GM15510 (cell line): Measurements from ENCODE around the gene KDM3B.

ENCODE experiments used
- POLR2A ChIP-seq: IDR thresholded peaks from 3 replicates; pipeline ENCODE4 v1.6.1; 2011; ENCODE audit warnings: borderline replicate concordance; ENCODE audit not compliant: insufficient read length; ENCODE audit errors: extremely low read depth

KDM3B gene

GRCh38 chr5:138435943-138436342 is 83.5 kb downstream of the KDM3B start:
- no peak for TF ChIP-seq POLR2A

GRCh38 chr5:138438003-138438723 is 85.7 kb downstream of the KDM3B start:
- TF ChIP-seq POLR2A, result no peak

- no peak for TF ChIP-seq POLR2A
Measured at GRCh38 chr5:138438724-138439476, 86.4 kb downstream of the KDM3B start, which contains the start of gene REEP2. TSS of gene REEP2 (plus strand) at chr5:138439057. CDS start at chr5:138439209, 152 bp downstream.

- TF ChIP-seq POLR2A, result no peak
Measured at GRCh38 chr5:138439477-138440158, 87.1 kb downstream of the KDM3B start.

DNA sequence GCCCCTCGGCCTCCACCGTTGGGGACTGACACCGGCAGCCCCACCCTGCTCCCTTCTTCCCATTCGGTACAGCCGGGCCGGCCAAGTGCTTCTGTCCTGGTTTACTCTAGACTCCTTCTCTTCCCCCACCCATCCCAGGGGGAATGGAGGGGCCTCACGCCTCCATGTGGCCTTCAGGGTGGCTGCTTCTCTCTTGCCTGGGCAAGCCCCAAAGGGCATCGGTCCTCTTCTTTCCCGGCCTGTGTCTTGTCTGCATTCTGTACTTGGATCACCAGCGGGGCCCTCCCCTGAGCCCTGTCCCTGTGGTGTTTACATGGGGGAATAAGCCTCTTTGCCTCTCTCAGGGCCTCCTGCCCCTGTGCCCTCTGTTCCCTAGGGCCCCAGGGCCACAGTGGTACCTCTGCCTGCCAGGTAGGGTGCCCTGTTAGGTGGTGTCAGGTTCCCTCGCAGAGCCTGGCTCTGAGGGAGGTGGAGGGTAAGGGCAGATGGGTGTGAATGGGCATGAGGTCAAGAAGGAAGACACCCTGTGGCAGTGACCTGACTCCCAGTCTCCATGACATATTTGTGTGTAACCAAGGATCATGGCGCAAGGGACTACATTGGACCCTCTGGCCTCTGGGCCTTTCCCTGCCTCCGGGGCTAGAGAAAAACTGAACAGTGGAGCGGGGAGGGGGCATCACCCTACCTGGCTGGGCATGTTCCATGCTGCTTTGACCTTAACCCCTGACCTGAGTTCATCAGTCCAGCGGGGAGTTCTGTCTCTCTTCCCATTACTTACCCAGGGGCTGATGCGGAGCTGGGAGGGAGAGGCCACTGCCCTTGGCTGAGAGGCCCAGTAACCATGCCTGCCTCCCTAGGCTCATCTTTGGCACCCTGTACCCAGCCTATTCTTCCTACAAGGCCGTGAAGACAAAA is 87.9 kb downstream of the KDM3B start:
- no peak for TF ChIP-seq POLR2A

DNA sequence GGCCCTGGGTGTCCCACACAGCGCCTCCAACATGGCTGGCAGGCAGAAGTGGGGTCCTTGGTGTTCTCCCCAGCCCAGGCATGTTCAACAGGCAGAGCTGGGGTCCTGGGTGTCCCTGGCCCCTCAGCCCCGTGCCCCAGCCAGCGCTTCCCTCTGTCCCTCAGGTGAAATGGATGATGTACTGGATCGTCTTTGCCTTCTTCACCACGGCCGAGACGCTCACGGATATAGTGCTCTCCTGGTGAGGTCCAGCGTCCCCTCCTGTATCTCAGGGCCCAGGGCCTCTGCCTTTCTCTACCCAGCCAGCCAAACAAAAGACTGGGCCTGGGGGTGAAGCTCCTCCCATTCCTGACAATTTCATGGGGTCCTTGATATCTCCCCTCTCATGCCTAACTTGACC is 88.7 kb downstream of the KDM3B start:
- no peak for TF ChIP-seq POLR2A

DNA sequence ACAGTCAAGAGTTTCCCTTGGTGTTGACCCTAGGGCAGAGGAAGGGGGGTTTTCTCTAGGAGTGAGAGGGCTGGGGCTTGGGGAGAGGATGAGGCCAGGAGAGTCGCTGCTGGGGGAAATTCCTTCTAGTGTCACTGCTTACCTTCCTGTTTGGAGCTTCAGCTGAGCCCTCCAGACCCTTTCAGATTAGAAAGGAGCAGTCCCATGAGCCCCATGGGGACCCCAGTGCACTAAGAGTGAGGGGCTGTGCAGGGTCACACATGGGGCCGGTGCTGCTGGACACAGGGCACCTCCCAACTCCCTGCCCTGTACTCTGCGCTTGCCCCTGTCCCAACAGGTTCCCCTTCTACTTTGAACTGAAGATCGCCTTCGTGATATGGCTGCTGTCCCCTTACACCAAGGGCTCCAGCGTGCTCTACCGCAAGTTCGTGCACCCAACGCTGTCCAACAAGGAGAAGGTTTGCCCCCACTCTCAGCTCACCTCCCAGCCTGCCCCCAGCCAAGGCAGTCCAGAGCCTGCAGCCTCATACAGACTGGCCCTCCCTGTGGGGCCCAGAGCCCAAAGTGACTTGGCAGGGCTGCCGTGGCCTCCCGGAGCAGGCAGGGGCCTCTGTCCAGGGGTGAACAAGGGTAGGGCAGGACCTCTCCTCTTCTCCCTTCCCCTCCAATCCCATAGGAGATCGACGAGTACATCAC is 91.7 kb downstream of the KDM3B start:
- no peak for TF ChIP-seq POLR2A

- TF ChIP-seq POLR2A, result no peak
Measured at GRCh38 chr5:138444774-138445546, 92.5 kb downstream of the KDM3B start.

DNA sequence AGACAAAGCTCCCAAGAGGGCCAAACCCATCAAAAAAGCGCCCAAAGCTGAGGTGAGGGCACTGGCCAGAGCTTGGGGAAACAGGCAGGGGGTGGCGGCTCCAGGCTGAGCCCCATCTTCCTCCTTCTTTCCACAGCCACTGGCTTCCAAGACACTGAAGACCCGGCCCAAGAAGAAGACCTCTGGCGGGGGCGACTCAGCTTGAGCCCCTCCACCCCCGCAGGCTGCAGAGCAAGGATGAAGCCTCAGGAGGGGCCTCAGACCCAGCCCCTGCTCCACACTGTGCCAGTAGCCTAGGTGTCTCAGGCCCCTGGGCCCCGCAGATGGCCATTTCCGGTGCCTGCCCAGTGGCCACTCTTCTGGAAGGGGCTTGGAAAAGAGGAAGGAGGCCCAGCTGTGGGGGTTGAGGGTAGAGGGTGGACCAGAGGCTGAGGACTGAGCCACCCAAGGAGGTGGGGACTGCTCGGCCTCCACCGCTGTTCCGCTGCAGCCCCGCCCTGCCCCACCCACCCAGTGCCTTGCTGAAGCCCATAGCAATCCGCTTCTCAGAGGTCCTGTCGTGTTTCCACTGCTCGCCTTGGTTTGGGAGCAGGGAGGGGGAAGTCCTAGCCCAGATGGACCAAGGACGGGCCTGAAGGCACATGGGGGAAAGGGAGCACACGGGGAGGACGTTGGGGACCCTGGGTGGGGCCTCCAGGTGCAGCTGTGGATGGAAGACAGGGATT is 93.2 kb downstream of the KDM3B start:
- TF ChIP-seq POLR2A, result no peak

- TF ChIP-seq POLR2A, result no peak
Measured at GRCh38 chr5:138448070-138448469, 95.6 kb downstream of the KDM3B start.

DNA sequence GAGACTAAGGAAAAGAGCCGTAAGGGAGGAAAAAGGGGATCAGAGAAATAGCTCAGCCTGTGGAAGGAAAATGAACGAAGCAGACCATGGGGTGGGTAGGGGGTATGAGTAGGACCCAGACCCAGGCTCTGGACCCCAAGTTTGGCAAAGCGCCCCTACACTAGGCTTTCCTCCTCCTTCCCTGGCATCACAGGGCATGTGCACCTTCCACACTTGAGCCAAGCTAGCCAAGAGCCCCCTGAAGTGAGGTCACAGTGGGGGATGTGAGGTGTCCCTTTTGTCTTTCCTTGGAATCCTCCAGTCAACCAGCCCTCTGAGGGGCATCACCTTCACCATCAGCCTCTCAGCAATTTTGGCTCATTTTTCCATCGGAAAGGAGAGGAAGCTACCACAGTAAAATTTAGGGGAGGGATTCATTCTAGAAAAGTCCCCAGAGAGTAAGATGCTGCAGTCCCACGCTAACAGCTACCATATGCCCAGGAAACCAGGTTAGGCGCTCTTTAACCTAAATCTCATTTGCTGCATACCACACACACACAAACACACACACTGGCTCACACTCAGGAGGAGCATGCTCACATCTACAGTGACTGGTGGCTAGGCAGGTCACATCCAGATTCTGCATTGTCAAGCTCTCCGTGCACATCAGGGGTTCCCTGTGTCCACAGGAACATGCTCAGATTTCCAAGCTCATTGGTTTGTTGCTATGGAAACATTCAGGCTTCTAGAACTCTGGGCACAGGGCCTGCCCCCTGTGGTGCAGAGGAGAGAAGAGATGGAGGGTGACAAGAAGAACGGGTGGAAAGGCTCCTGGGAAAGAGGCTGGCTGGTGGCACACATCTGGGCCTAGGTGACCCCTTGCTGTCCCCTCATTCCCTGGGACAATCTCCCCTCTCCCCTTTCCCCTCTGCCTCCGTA is 96.3 kb downstream of the KDM3B start:
- no peak for TF ChIP-seq POLR2A

GRCh38 chr5:138449501-138450239 is 97.2 kb downstream of the KDM3B start:
- TF ChIP-seq POLR2A, result no peak
